Muscle of back (tissue), 11 donors: ENCODE data around the gene TEDC2. TPM values are rescaled to one million over a fixed set of nuclear protein-coding genes. Genes with fewer than 3 reads are reported as not detected.
"Not testable (repeated sequence)": the region's sequence is repeated elsewhere in the genome, so short reads cannot be mapped to it uniquely, and the experiment has no call there.

ENCODE experiments used
- DNase-seq, 3 donors: peaks; one replicate each; pipeline versions ENCODE4 v3.0.0 to v3.0.0-alpha.2; 2013
- polyA plus RNA-seq, 10 donors: library from polyadenylated mRNA; unstranded; fragments of 120-200 nt; gene quantifications; one replicate each; pipeline ENCODE4 v1.2.1, GENCODE V29; 2013; ENCODE audit not compliant: insufficient read length in 10 of 10

Gene TEDC2
- polyA plus RNA-seq, 10 donors = 2.7 to 7.5 (median 4.8) TPM

DNA sequence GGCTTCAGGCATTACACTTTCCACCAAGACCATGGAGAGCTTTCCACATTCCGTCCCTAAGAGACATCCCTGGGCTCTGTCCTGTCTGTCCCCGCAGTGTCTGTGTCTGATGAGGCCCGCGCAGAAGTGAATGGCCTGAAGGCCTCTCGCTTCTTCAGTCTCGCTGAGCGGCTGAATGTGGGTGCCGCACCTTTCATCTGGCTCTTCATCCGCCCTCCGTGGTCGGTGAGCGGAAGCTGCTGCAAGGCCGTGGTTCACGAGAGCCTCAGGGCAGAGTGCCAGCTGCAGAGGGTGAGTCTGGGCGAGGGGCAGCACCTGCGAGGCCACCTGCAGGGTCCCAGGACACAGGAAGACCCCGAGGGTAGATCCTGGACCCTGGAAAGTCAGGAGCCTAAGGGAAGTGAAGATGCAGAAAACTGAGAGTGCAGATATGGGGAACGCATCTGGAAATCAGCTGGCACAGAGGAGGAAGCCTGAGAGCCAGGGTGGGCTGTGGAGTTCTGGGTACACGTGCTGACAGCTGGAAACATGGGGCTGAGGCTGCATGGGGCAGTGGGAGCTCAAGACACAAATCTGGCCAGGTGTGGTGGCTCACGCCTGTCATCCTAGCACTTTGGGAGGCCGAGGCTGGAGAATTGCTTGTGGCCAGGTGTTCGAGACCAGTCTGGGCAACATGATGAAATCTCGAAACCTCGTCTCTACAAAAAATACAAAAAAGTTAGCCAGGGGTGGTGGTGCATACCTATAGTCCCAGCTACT is 22.7 kb upstream of the TEDC2 start:
- DNase-seq = no peak

GRCh38 chr16:2438121-2438520 is 21.8 kb upstream of the TEDC2 start:
- no peak for DNase-seq

DNA sequence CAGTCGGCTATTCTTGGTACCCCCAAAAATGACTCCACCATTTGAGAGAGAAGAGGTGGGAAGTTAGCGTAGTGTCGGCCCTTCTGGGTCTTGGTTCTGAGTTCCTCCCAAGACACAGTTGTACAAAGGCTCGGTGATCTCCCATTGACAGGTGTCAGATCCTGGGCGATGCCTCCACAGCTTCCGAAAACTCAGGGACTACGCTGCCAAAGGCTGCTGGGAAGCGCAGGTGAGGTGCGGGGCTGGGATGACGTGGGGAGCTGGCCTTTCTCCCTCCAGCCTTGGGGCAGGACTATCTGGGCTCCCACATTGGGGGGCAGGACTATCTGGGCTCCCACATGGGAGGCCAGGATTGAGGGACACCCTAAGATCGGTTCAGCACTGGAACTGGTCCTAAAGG is 20.3 kb upstream of the TEDC2 start:
- no peak for DNase-seq

DNA sequence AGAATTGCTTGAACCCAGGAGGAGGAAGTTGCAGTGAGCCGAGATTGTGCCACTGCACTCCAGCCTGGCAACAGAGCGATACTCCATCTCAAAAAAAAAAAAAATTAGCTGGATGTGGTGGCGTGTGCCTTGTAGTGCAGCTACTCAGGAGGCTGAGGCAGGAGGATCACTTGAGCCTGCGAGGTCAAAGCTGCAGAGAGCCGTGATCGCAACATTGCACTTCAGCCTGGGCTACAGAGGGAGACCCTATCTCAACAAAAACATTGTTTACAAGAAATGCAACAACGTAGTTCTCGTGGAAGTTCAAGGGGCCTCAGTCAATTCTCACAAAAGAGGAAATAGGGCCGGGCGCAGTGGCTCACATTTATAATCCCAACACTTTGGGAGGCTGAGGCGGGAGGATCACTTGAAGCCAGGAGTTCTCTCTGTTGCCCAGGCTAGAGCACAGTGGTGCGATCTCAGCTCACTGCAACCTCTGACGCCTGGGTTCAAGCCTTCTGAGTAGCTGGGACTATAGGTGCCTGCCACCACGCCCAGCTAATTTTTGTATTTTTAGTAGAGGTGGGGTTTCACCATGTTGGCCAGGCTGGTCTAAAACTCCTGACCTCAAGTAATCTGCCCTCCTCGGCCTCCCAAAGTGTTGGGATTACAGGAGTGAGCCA is 18.6 kb upstream of the TEDC2 start:
- DNase-seq = not testable (repeated sequence)

DNA sequence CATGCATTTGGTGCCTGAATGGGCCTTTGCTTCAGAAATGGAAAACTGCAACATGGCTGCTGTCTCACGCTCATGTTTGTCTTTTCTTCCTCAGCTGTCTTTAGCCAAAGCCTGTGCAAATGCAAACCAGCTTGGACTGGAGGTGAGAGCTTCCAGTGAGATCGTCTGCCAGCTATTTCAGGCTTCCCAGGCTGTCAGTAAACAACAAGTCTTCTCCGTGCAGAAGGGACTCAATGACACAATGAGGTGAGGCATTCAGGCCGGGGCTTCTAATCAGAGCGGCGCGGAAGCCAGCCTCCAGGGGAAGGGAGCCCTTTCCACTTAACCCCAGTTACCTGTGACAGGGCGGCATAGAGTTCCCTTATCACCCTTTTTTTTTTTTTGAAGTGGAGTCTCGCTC is 16.4 kb upstream of the TEDC2 start:
- no peak for DNase-seq

- no peak for DNase-seq
These were observed 11.9 kb upstream of the TEDC2 start for GRCh38 chr16:2447920-2448583.

- DNase-seq = no peak
These were observed 10.8 kb upstream of the TEDC2 start for GRCh38 chr16:2449118-2449517.

DNA sequence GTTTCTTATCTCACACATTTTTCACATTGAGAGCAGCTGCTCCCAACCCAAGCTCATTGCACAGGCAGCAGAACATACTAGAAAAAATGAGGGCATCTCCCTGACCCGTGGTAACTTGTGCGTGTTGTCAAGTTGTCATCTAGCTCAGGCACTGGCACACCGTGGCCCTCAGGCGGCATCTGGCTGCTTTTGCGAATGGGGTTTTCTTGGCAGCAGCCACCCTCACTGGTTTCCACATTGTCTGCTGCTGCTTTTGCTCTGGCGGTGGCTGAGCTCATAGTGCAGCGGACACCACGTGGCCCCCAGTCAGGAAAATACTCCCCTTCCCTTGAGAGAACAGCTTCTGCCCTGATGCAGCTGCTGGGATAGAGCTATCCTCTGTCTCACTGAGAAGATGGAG is 9.4 kb upstream of the TEDC2 start:
- no peak for DNase-seq

- no peak for DNase-seq
These were observed 8.9 kb upstream of the TEDC2 start for GRCh38 chr16:2450975-2451381.

DNA sequence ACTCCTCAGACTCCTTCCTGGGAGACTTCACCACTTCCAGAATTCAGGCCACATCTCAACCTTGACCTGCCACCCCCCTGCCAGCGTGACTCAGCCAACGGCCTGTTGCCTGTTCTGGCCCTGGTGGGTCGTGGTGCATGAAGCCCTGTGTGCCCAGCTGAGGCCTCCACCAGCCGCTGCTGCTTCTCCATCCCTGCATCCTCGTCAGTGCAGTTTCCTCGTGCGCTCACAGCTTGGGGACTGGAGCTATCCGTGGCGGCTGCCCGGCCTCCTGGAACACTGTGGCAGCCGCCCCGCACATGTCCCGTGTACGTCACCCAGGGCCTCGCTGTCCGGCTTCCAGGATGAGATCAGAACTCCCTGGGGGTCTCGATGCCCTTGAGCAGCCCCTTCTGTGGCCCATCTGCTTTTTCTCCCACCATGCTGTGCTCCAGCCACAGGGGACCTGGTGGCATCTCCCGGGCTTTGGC is 8.0 kb upstream of the TEDC2 start:
- DNase-seq = no peak

DNA sequence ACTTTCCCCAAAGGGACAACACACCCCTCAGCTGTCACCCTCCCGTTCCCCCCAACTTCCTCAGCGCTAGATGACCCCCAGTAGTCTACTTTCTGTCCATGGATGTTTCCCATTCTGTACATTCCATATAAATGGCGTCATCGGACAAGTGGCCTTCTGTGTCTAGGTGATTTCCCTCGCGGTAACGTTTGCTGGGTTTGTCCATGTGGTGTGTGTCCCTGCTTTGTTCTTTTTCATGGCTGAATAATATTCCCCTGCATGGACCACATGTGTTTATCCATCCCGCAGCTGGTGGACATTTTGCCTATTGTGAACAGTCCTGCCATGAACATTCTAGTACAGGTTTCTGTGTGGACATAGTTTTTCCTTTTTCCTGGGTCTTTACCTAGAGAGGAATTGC is 7.3 kb upstream of the TEDC2 start:
- DNase-seq = no peak

- DNase-seq = no peak
These were observed 4.6 kb upstream of the TEDC2 start for GRCh38 chr16:2455081-2455845.

- no peak for DNase-seq
These were observed 3.3 kb upstream of the TEDC2 start for GRCh38 chr16:2456551-2457153.

GRCh38 chr16:2457267-2457666 is 2.6 kb upstream of the TEDC2 start:
- no peak for DNase-seq

GRCh38 chr16:2457946-2458345 is 2.0 kb upstream of the TEDC2 start:
- no peak for DNase-seq

- DNase-seq = no peak
These were observed 842 bp upstream of the TEDC2 start for GRCh38 chr16:2458887-2459646.

GRCh38 chr16:2460391-2460713 is 443 bp downstream of the TEDC2 start:
- DNase-seq = no peak

DNA sequence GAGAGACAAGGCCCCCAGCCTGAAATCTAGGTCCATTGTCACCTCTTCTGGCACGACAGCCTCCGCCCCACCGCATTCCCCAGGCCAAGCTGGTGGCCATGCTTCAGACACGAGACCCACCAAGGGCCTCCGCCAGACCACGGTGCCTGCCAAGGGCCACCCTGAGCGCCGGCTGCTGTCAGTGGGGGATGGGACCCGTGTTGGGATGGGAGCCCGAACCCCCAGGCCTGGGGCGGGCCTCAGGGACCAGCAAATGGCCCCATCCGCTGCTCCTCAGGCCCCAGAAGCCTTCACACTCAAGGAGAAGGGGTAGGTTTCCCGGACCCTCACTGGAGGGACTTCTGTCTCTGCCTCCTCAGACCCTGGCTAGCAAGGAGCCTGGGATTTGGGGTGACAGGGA is 1.0 kb downstream of the TEDC2 start:
- DNase-seq = no peak

- DNase-seq = no peak
These were observed 2.3 kb downstream of the TEDC2 start for GRCh38 chr16:2462031-2462866.

- no peak for DNase-seq
These were observed 4.4 kb downstream of the TEDC2 start for GRCh38 chr16:2464333-2464732.
